Cerebellar nuclear complex (tissue), 1 donor: ENCODE measurements around the gene WFDC12.

Experiments
- DNase-seq, 2 experiments: peaks; one replicate each; lab custom pipeline; 2025; lab: John Stamatoyannopoulos, UW

Gene WFDC12

GRCh38 chr20:45115386-45115774, 8.9 kb downstream of the WFDC12 start:
- DNase-seq, result no peak

DNA sequence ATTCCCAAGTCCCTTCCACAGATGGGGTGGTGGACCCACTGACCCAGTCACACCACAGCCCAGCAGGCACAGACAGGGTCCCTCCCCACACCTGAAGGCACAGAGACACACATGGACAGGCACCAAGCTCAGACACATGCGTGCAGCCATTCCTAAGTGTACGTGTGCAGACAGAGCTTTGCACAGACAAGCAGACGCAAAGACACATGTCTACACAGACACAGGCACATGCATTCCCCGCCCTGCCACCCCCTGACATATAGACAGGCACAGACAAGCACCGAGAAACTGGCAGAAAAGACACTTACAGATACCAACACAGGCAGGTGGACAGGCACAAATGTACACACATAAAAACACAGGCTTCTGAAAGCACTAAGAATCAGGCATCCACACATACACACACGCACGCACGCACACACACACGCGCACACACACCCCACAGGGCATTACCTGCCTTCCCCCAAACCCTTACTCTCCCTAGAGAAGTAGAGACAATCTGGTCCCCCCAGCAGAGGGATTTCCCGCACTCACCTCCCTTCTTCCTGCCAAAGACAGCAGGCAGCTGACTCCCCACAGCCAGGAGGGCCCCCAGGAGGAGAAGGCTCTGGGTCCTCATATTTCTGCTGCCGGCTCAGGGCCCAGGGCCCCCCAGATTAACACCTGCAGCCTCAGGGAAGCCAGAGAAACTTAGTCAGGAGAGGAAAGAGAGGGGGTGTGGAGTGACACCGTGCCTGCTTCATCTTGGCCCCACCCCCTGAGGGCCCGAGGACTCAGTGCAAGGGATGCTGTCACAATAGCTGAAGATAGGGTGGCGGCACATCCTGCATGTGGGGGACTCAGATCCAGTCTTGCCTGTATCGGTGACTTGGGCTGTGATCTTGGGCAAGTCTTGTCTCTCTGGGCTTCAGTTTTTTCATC, 9.5 kb downstream of the WFDC12 start, which contains the start of gene WFDC5:
Gene WFDC5, minus strand, starts transcription at position 710 of the 921 bp plus-strand sequence. Its CDS starts 91 bp downstream, at position 619.
- no peak for DNase-seq

DNA sequence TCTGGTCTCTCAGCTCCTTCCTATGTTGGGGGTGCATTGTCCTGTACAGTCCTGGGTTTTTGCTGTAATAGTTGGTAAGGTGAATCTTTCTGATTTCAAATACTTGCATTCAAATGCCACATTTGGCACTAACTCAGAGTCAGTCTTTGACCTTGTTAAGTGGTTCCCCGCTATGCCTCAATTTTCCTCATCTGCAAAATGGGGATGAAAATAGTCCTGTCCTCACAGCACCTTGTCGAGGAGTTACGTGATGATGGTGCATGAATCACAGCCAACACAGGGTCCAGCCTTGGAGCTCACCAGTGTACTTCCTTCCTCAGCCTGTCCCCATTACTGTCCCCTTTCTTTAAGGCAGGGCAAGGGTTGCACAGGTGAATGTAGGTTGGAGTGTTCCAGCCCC, 10.4 kb downstream of the WFDC12 start:
- DNase-seq, result no peak

GRCh38 chr20:45112754-45113153, 11.5 kb downstream of the WFDC12 start:
- DNase-seq, result no peak

- no peak for DNase-seq
These were observed 12.3 kb downstream of the WFDC12 start for GRCh38 chr20:45111799-45112471.

DNA sequence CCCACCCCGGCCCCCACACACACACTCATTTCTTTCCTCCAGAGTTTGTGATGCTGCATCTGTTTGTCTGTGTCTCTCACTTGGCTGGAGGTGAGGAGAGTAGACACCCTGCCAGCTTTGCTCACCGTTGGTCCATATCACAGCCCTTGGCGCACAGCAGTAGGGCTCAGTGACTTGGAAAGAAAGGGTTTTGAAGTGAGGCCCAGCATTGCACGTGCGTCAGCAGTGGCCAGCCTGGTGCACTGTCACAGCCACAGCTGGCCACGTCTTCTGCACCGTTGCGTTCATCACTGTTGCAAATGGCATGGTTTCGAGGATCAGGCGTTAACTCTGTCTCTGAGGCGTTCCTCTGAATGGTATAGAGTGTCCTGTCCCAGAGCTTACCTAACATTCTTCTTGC, 13.0 kb downstream of the WFDC12 start:
- DNase-seq, result no peak

- no peak for DNase-seq
These were observed 14.0 kb downstream of the WFDC12 start for GRCh38 chr20:45110301-45110700.

DNA sequence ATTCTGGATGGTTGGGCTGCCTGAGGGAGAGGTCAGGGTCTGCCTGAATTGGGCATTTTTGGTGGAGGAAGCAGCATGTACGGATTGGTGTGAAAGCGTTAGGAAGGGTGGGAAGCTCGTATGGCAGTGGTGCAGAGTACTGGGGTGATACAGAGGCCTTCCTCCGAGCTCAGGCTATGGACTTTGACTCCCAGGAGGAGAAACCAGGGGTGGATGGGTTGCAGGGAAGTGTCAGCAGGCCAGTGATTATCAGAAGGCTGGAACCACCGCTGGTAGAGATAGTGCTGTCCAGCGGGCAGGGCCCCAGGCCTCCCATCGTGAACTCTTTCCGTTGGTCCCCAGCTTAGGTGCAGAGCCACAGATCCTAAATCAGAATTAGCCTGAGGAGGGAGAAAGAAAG, 14.6 kb downstream of the WFDC12 start:
- DNase-seq, result no peak

GRCh38 chr20:45105317-45105716, 18.9 kb downstream of the WFDC12 start:
- no peak for DNase-seq

GRCh38 chr20:45104786-45105185, 19.5 kb downstream of the WFDC12 start:
- DNase-seq, result no peak

DNA sequence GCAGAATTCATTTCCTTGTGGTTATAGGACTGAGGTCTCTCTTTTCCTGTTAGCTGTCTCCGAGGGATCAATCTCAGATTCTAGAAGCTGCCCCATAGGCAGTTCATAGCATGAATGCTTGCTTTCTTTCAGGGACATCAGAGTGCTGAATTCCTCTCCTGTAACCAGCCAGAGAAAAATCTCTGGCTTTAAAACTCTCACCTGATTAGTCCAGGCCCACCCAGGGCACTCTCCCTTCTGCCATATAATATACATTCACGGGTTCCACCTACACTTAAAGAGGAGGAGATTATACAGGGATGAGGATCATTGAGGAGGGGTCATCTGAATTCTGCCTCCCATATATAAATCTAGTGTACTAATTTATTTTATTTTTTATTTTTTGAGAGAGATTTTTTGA, 21.2 kb downstream of the WFDC12 start:
- no peak for DNase-seq

GRCh38 chr20:45101333-45101850, 22.9 kb downstream of the WFDC12 start:
- no peak for DNase-seq

DNA sequence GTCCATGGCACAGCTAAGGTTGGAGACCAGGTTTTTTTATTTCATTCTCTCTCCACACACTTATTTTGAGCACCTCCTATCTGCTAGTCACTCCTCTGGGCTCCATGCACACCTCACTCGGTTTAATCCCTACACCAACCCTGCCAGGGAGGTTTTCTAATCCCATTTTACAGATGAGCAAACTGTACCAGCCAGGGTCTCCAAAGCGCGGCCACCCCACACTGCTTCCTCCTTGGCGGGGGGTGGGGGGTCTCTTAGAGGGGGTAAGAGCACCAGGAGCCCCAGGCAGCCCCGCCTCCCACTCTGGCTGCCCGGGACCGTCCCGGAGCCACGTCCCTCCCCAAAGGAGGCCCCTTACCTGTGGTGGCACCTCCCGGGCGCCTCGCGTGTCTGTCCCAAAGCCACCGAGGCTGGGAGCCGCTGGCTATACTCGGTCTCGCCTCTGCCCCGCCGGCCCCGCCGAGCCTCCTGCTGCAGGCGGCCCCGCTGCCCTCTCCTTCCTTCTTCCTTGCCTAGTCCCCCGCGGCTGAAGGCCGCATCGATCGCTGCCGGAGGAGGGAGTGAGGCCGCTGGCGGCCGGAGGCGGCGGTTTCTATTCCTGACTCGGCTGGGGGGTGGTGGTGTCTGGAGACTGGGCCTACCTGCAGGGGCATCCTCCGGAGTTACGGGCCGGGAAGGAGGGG, 23.6 kb downstream of the WFDC12 start, which contains the start of gene KCNS1:
Gene KCNS1, minus strand, starts transcription at position 565 of the 683 bp plus-strand sequence. CDS start 1,891 bp downstream, outside the sequence.
- no peak for DNase-seq

DNA sequence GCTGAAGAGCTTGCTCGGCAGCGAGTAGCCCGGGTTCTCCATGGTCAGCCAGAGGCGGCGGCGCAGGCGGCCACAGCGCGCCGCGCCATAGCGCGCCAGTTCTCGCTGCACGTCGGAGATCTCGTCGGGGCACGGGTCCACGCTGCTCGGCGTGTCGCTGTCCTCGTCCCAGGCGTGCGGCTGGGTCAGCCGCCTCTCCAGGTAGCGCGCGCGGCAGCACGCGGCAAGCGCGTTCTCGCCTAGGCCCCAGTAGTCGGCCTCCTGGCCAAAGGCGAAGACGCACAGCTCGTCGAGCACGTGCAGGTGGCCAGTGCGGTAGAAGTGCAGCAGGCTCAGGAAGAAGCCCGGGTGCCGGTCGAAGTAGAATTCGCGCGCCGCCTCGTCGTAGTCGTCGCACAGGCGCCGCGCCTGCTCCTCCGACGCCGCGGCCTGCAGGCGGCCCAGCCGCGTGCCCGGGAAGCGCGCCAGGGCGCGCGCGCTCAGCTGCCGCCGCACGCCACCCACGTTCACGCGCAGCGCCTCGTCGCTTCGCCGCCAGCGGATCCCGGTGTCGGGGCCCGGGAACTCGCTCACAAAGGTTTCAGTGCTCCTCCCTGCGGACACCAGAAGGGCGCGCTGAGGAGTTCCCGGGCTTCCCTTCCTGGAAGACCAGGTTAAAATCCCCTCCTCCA, 26.0 kb downstream of the WFDC12 start:
- no peak for DNase-seq

DNA sequence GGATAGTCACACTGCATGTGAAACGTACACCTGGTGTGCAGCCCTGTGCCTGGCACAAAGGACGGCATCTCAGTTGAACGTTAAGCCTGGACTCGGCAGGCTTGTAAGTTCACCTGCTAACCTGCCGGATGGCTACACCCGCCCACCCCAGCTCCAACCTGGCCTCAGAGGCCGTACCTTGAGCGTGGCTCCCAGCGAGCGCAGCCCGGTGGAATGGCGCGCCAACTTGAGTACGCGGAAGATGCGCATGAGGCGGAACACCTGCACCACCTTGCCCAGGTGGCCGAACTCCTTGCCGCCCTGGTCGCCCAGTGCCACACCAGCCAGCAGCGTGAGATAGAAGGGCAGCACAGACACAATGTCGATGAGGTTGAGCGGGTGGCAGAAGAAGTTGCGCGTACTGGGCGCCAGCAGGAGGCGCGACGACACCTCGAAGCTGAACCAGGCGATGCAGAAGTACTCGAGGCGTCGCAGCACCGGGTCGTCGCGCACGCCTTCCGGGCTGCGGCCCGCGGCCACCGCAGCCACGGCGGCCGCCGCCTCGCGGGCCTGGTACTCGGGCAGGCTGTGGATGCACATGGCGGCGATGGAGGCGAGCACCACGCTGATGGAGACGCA, 26.7 kb downstream of the WFDC12 start:
- no peak for DNase-seq

DNA sequence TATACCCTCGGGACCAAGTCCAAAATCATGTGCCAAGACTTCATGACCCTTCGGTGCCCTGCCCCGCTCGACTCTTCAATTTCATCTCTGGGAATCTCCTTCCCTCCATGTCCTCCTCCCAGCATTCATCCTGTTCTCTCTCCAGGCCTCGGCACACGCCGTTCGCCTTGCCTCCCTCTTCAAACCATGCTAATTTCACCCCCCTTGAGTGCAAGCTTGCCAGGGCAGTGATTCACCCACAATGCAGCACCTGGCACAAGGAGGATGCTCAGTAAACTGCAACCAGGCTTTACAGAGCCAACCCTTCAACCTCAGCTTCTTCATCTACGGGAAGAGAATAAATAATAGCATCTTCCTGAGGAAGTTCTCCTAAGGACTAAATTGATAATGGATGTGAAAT, 27.5 kb downstream of the WFDC12 start:
- no peak for DNase-seq

- no peak for DNase-seq
These were observed 28.4 kb downstream of the WFDC12 start for GRCh38 chr20:45095805-45096238.

- no peak for DNase-seq
These were observed 29.2 kb downstream of the WFDC12 start for GRCh38 chr20:45094864-45095574.

DNA sequence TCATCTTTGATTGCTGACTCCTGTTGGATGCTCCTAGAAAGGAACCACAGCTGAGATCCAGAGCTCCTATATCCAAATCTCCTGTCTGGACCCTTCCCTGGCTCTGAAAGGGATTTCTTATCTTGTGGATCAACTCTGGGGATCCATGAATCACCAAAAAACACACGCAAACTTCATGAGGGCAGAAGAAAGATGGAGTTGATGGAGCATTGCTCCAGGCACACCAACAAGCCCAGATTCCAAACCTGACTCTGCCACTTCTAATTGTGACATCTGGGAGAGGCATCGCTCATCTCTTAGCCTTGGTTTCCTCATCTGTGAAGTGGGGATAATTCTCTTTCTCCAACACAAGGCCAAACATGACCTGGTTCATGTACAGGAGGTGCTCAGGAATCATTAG, 30.1 kb downstream of the WFDC12 start:
- no peak for DNase-seq

DNA sequence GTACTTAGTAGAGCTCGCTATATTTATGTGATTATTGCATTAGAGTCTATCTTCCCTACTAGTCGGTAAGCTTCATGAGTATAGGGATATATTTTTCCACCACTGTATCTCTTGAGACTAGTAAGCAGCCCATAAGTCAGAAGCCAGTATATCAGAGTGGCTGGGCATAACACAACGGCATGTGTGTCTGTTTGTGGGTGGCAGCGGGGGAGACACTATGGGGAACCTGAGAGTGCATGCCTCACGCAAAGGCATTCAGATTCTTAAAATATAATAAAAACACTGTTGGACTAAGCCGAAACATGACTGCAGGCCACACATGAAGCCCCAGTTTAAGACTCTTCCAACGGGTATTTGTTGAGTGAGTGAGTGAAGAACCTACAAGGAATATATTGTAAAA, 31.4 kb downstream of the WFDC12 start:
- DNase-seq, result no peak

DNA sequence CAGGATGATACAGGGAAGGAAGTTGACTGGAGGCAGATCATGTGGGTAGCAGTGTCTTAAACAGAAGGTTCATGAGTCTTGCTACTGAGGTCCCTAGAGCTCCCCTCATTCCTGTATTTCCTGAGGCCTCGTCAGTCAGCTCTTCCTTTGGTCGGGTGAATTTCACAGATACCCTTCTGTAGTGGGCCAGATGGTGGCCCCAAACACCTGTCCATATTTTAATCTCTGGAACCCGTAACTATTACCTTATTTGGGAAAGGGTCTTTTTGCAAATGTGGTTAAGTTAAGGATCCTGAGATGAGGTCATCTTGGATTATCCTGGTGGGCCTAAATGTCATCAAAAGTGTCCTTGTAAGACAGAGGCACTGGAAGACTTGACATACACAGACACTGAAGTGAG, 32.9 kb downstream of the WFDC12 start:
- DNase-seq, result no peak
